Nephron (organoid): ENCODE results near the gene SOCS1.

ENCODE experiments used
- H3K27ac Mint-ChIP-seq, 3 experiments: 2 replicates each; pipeline ENCODE4 v1.8.0; 2020; ENCODE audit warnings: mixed read lengths in 3 of 3, mild to moderate bottlenecking in 2 of 3, moderate library complexity in 1 of 3
- H3K27me3 Mint-ChIP-seq: 2 replicates; pipeline ENCODE4 v1.8.0; 2021; ENCODE audit warnings: low read depth, mild to moderate bottlenecking, moderate library complexity, mixed read lengths
- H3K36me3 Mint-ChIP-seq: 2 replicates; pipeline ENCODE4 v1.8.0; 2020; ENCODE audit warnings: low read depth, mixed read lengths
- H3K4me1 Mint-ChIP-seq: 2 replicates; pipeline ENCODE4 v1.8.0; 2020; ENCODE audit warnings: mixed read lengths
- H3K4me3 Mint-ChIP-seq, 3 experiments: 2 replicates each; pipeline ENCODE4 v1.8.0; 2020; ENCODE audit warnings: mild to moderate bottlenecking in 3 of 3, mixed read lengths in 3 of 3, moderate library complexity in 2 of 3
- H3K9me3 Mint-ChIP-seq: 2 replicates; pipeline ENCODE4 v1.8.0; 2020; ENCODE audit warnings: mixed read lengths
- CTCF ChIP-seq, 3 experiments: fragments of 200-600 bp; sonication (generic); IDR thresholded peaks; one replicate each; pipeline ENCODE4 v1.5.0; 2021; ENCODE audit warnings: antibody characterized with exemption in 3 of 3; ENCODE audit not compliant: unreplicated experiment in 3 of 3

Gene SOCS1

GRCh38 chr16:11265124-11265523 lies 9.1 kb upstream of the SOCS1 start:
- Mint-ChIP-seq H3K4me1 (peaks cover 5% of the 10 kb centered on the region), H3K27me3 (peaks cover 11% of the 10 kb centered on the region), H3K9me3 (no peaks in the 10 kb centered on the region), H3K36me3 (no peaks in the 10 kb centered on the region), H3K27ac (no peak overlapping the region), H3K4me3 (no peak overlapping the region)
- TF ChIP-seq CTCF (IDR thresholded peaks at IDR 0.05; ENCODE audit: unreplicated experiment in 3 of 3) = no peak

- no peaks in the 10 kb centered on the region for H3K36me3 Mint-ChIP-seq
- no peak for TF ChIP-seq CTCF (IDR thresholded peaks at IDR 0.05; ENCODE audit: unreplicated experiment in 3 of 3)
- no peak overlapping the region for H3K27ac Mint-ChIP-seq
- no peak overlapping the region for H3K4me3 Mint-ChIP-seq
- H3K27me3 Mint-ChIP-seq = peaks cover 11% of the 10 kb centered on the region
- H3K9me3 Mint-ChIP-seq = no peaks in the 10 kb centered on the region
- peaks cover 7% of the 10 kb centered on the region for H3K4me1 Mint-ChIP-seq
Observed at GRCh38 chr16:11264155-11264832, 8.3 kb upstream of the SOCS1 start.

GRCh38 chr16:11263737-11264136 lies 7.7 kb upstream of the SOCS1 start:
- Mint-ChIP-seq H3K9me3 (no peaks in the 10 kb centered on the region), H3K36me3 (no peaks in the 10 kb centered on the region), H3K4me1 (peaks cover 7% of the 10 kb centered on the region), H3K27me3 (peaks cover 10% of the 10 kb centered on the region), H3K27ac (no peak overlapping the region), H3K4me3 (no peak overlapping the region)
- TF ChIP-seq CTCF (IDR thresholded peaks at IDR 0.05; ENCODE audit: unreplicated experiment in 3 of 3) = no peak

- H3K4me3 Mint-ChIP-seq = no peak overlapping the region
- no peaks in the 10 kb centered on the region for H3K36me3 Mint-ChIP-seq
- H3K27me3 Mint-ChIP-seq = peaks cover 10% of the 10 kb centered on the region
- H3K4me1 Mint-ChIP-seq = peaks cover 7% of the 10 kb centered on the region
- H3K9me3 Mint-ChIP-seq = no peaks in the 10 kb centered on the region
- no peak for TF ChIP-seq CTCF (IDR thresholded peaks at IDR 0.05; ENCODE audit: unreplicated experiment in 3 of 3)
- peak overlapping the region in 1 of 3 experiments; percentile 35 for H3K27ac Mint-ChIP-seq
Observed at GRCh38 chr16:11262915-11263314, 6.9 kb upstream of the SOCS1 start.

- Mint-ChIP-seq H3K4me3 (no peak overlapping the region), H3K36me3 (no peaks in the 10 kb centered on the region), H3K4me1 (peaks cover 14% of the 10 kb centered on the region), H3K9me3 (no peaks in the 10 kb centered on the region), H3K27ac (peak overlapping the region in 1 of 3 experiments; percentile 23), H3K27me3 (peaks cover 18% of the 10 kb centered on the region)
- no peak for TF ChIP-seq CTCF (IDR thresholded peaks at IDR 0.05; ENCODE audit: unreplicated experiment in 3 of 3)
Observed at GRCh38 chr16:11260596-11260966, 4.6 kb upstream of the SOCS1 start.
